ENCODE results near the gene SLC30A1. TPM values are rescaled to one million over a fixed set of nuclear protein-coding genes. Genes with fewer than 3 reads are reported as not detected.

Gene SLC30A1
- total and polyA plus RNA-seq, 7 experiments from 2014 or later: 1.1 to 12.1 (median 8.4) TPM

Other genes with a start within 250 kb of the SLC30A1 start
- not detected for gene RD3, start 87.0 kb downstream of the SLC30A1 start, total RNA-seq
- not detected for gene RD3, start 87.0 kb downstream of the SLC30A1 start, polyA plus RNA-seq
- gene NEK2, start 96.5 kb upstream of the SLC30A1 start, total RNA-seq: 10 to 100 TPM in 1 of 5 experiments, under 1 TPM in 3, not detected in 1; 0.16 to 26.5 (median 0.25) TPM
- gene NEK2, start 96.5 kb upstream of the SLC30A1 start, polyA plus RNA-seq: under 1 TPM in 1 of 2 donors, not detected in 1; 0.11 TPM

All from naive thymus-derived CD4-positive, alpha-beta T cell (primary cell).